LNCaP clone FGC (cell line): ENCODE measurements around the gene ZNF423.

ENCODE experiments used
- DNase-seq: peaks from one replicate; pipeline ENCODE4 v3.0.0-alpha.2; 2011; ENCODE audit warnings: low read depth
- H3K4me3 ChIP-seq: 2 replicates; pipeline ENCODE4 v1.5.1; 2011; ENCODE audit warnings: mild to moderate bottlenecking, low read depth, low read length, control low read depth
- TF ChIP-seq, protein P1 (sequence below): IDR thresholded peaks from 2 replicates; pipeline ENCODE4 v1.5.1; 2012; ENCODE audit warnings: mild to moderate bottlenecking; ENCODE audit not compliant: control insufficient read depth, insufficient read depth; ENCODE audit errors: extremely low read depth

ZNF423 gene

DNA sequence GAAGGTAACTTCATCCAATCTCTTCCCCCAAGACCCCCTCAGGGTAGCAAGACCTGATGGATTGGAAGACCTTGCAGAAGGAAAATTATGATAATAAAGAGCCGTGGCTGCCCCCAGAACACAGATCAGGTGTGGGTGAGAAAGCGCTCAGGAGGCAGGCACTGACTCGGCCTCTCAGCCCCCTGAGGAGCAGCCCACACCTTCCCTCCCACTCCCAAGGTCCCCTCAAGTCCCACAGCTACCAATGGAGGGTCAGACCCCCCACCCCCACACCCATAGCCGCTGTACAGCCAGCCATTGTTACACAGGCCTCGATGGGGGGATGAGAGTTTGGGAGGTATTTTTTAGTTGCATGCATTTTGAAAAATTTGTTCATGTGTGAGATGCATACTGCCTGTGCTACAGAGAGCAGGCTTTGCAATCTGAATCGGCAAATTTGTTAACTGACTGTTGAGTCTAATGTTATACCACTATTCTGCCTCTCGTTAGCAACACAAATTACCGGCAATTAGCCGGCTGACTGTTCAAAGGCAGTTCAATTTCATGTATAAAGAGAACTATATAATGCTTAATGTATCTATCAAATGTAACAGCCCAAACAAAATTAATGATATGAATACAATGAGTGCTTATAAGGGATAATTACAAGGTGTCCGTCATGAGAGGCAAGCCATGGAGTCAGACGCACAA lies 270.6 kb downstream of the ZNF423 start:
- H3K4me3 ChIP-seq, result no peak overlapping the region
- DNase-seq, result no peak
- TF ChIP-seq, protein P1, sequence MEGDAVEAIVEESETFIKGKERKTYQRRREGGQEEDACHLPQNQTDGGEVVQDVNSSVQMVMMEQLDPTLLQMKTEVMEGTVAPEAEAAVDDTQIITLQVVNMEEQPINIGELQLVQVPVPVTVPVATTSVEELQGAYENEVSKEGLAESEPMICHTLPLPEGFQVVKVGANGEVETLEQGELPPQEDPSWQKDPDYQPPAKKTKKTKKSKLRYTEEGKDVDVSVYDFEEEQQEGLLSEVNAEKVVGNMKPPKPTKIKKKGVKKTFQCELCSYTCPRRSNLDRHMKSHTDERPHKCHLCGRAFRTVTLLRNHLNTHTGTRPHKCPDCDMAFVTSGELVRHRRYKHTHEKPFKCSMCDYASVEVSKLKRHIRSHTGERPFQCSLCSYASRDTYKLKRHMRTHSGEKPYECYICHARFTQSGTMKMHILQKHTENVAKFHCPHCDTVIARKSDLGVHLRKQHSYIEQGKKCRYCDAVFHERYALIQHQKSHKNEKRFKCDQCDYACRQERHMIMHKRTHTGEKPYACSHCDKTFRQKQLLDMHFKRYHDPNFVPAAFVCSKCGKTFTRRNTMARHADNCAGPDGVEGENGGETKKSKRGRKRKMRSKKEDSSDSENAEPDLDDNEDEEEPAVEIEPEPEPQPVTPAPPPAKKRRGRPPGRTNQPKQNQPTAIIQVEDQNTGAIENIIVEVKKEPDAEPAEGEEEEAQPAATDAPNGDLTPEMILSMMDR, result no peak

DNA sequence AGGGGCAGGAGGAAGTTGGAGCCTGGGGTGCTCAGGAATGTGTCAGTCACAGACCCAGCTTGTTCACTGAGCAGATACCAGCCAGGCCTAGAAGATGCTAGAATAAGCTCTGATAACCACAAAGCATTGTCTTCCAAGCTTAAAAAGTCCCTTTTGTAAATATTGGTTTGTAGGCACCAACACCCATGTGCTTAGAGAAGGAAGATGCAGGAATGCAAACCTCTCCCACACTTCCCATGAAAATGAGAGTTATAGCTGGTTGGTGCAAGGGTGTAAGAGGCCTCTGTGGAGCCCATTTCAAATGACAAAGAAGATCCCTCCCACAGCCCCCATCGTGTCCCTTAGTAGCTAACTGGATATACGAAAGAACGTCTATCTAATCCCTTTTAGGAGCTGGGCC lies 272.0 kb downstream of the ZNF423 start:
- no peak for DNase-seq
- no peak overlapping the region for H3K4me3 ChIP-seq
- TF ChIP-seq, protein P1, result no peak

DNA sequence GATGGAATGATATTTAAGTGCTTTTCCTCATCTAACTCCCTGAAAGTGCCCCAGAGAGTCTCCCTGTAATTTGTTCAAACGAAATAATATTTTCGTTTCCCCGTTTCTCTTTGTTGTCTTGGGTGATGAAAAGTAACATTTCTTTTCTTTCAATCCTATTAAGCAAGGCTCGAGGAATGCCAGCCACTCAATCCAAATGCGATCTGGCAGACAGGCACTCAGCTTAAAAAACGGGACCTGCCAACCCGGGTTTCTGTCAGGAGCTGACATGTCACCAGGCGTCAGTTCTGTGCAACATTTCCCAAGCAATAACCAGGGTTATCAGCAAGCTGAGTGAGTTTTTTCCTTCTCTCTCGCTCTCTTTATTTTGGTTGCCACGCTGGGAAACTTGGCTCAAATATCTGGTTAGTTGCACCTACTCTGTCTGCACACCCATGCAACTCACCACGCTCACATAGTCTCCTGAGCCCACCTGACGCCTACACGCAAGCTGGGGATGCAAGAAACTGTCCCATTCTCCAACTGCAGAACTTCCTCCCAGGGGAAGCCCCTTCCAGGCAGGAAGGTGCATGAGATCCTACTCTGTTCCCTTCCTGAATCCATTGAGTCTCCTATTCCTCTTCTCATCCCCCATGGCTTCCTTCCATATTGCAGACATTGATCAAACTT lies 274.1 kb downstream of the ZNF423 start:
- TF ChIP-seq, protein P1, result no peak
- DNase-seq, result no peak
- no peak overlapping the region for H3K4me3 ChIP-seq

- no peak for DNase-seq
- H3K4me3 ChIP-seq, result no peak overlapping the region
- TF ChIP-seq, protein P1, result no peak
These were observed 275.1 kb downstream of the ZNF423 start for GRCh38 chr16:49580751-49581303.

GRCh38 chr16:49578435-49579024 lies 277.4 kb downstream of the ZNF423 start:
- H3K4me3 ChIP-seq, result no peak overlapping the region
- TF ChIP-seq, protein P1, result no peak
- DNase-seq, result no peak

DNA sequence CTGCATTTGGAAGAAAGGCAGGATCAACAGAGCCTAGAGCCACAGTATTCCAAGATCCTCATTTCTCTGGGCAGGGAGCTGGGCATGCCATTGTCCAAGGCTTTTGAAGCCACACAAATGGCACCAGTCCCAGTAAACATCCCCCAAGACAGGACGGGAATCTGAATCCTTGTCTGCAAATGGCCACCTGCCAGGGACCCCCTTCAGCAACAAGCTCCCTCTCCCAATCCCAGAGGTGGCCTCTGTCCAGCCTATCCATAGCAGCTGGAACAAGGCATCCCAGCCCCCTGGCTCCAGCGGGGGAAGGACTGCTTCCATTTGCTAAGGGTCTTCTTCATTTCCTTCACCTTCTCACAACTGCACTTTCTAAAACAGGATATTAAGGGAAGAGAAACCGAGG lies 277.9 kb downstream of the ZNF423 start:
- H3K4me3 ChIP-seq, result no peak overlapping the region
- DNase-seq, result no peak
- TF ChIP-seq, protein P1, result no peak
